GM23338 (cell line): ENCODE data around the gene ISG20. TPM values are rescaled to one million over a fixed set of nuclear protein-coding genes. Genes with fewer than 3 reads are reported as not detected.
"Not testable (repeated sequence)": the region's sequence is repeated elsewhere in the genome, so short reads cannot be mapped to it uniquely, and the experiment has no call there.

Experiments
- ATAC-seq: fragments of 200-7000 bp; cut with Tn5 transposase; 3 replicates; pipeline ENCODE4 v1.9.1; 2020
- DNase-seq: peaks from one replicate; pipeline ENCODE4 v3.0.0-alpha.2; 2015; ENCODE audit warnings: low spot score
- H2AFZ ChIP-seq: fragments of 200-600 bp; sonication (generic); 2 replicates; pipeline ENCODE4 v1.8.0; 2016; ENCODE audit warnings: antibody characterized with exemption, mild to moderate bottlenecking, moderate library complexity
- H3F3A ChIP-seq: fragments of 200-600 bp; sonication (generic); replicated peaks from 2 replicates; pipeline ENCODE4 v1.8.0; 2017; ENCODE audit warnings: antibody characterized with exemption, mixed run types, low read depth
- H3K27ac ChIP-seq: fragments of 200-600 bp; sonication (generic); 2 replicates; pipeline ENCODE4 v1.6.1; 2016; ENCODE audit warnings: low read depth
- H3K27me3 ChIP-seq: fragments of 200-600 bp; sonication (generic); 2 replicates; pipeline ENCODE4 v1.8.0; 2016; ENCODE audit warnings: mild to moderate bottlenecking, mixed run types, moderate library complexity; ENCODE audit not compliant: insufficient read depth
- H3K36me3 ChIP-seq: fragments of 200-600 bp; sonication (generic); 2 replicates; pipeline ENCODE4 v1.8.0; 2016; ENCODE audit warnings: mild to moderate bottlenecking; ENCODE audit not compliant: insufficient read depth
- H3K4me1 ChIP-seq: fragments of 200-600 bp; sonication (generic); 2 replicates; pipeline ENCODE4 v1.8.0; 2016; ENCODE audit warnings: mild to moderate bottlenecking, moderate library complexity; ENCODE audit not compliant: insufficient read depth
- H3K4me2 ChIP-seq: fragments of 200-600 bp; sonication (generic); 2 replicates; pipeline ENCODE4 v1.7.1; 2017; ENCODE audit warnings: mixed run types
- H3K4me3 ChIP-seq: fragments of 200-600 bp; sonication (generic); 2 replicates; pipeline ENCODE4 v1.6.1; 2016; ENCODE audit warnings: mixed run types
- H3K79me2 ChIP-seq: fragments of 200-600 bp; sonication (generic); replicated peaks from 2 replicates; pipeline ENCODE4 v1.8.0; 2017; ENCODE audit warnings: mild to moderate bottlenecking; ENCODE audit not compliant: insufficient read depth
- H3K9me2 ChIP-seq: fragments of 200-600 bp; sonication (generic); 2 replicates; pipeline ENCODE4 v1.8.0; 2017; ENCODE audit not compliant: insufficient read depth
- H4K20me1 ChIP-seq: fragments of 200-600 bp; sonication (generic); replicated peaks from 2 replicates; pipeline ENCODE4 v1.8.0; 2017; ENCODE audit warnings: mild to moderate bottlenecking; ENCODE audit not compliant: insufficient read depth
- H3K27ac Mint-ChIP-seq: 2 replicates; pipeline ENCODE4 v1.8.0; 2020; ENCODE audit warnings: inconsistent platforms, mild to moderate bottlenecking, moderate library complexity, mixed read lengths
- H3K27me3 Mint-ChIP-seq: 3 replicates; pipeline ENCODE4 v1.8.0; 2022; ENCODE audit warnings: low read depth, mild to moderate bottlenecking, moderate library complexity, mixed read lengths, inconsistent platforms; ENCODE audit not compliant: insufficient read depth, poor library complexity
- H3K36me3 Mint-ChIP-seq: 3 replicates; pipeline ENCODE4 v1.8.0; 2021; ENCODE audit warnings: low read depth, mild to moderate bottlenecking, inconsistent platforms, moderate library complexity, mixed read lengths
- H3K4me1 Mint-ChIP-seq: 3 replicates; pipeline ENCODE4 v1.8.0; 2020; ENCODE audit warnings: mild to moderate bottlenecking, inconsistent platforms, mixed read lengths
- H3K4me3 Mint-ChIP-seq: 3 replicates; pipeline ENCODE4 v1.8.0; 2021; ENCODE audit warnings: moderate library complexity, mild to moderate bottlenecking, inconsistent platforms, mixed read lengths
- H3K9me3 Mint-ChIP-seq: 3 replicates; pipeline ENCODE4 v1.8.0; 2020; ENCODE audit warnings: moderate library complexity, mild to moderate bottlenecking, inconsistent platforms, mixed read lengths
- CREB1 ChIP-seq: fragments of 250-450 bp; sonication (Bioruptor Pico); IDR thresholded peaks from 2 replicates; pipeline ENCODE4 v1.5.0; 2020; ENCODE audit warnings: low read depth, mild to moderate bottlenecking, moderate library complexity
- CTCF ChIP-seq, 2 experiments: fragments of 200-600 bp in 1 of 2; sonication (generic) in 1 of 2; conservative IDR thresholded peaks; 2 replicates each; pipeline versions ENCODE4 v1.5.1 to v1.6.1; 2016 to 2017; ENCODE audit warnings: antibody characterized with exemption in 2 of 2, low read depth in 2 of 2, mild to moderate bottlenecking in 2 of 2, moderate library complexity in 1 of 2
- ETS1 ChIP-seq: IDR thresholded peaks from 2 replicates; pipeline ENCODE4 v1.6.1; 2016; ENCODE audit warnings: antibody characterized with exemption
- NANOG ChIP-seq: IDR thresholded peaks from 2 replicates; pipeline ENCODE4 v1.6.1; 2016; ENCODE audit warnings: antibody characterized with exemption, borderline replicate concordance
- POLR2AphosphoS5 ChIP-seq: IDR thresholded peaks from 2 replicates; pipeline ENCODE4 v1.6.1; 2016; ENCODE audit warnings: antibody characterized with exemption, low read depth
- STAT1 ChIP-seq: IDR thresholded peaks from one replicate; pipeline ENCODE4 v1.6.1; 2016; ENCODE audit warnings: antibody characterized with exemption; ENCODE audit not compliant: unreplicated experiment
- ZNF462 ChIP-seq: fragments of 250-450 bp; sonication (Bioruptor Pico); IDR thresholded peaks from 2 replicates; pipeline ENCODE4 v1.5.0; 2020; ENCODE audit warnings: mild to moderate bottlenecking, moderate library complexity
- polyA plus RNA-seq: library from polyadenylated mRNA; unstranded; fragments of >200 nt; fragmentation: Nextera tagmentation; extraction: Ambion mirVana; gene quantifications from 2 replicates; pipeline ENCODE4 v1.2.1, GENCODE V29; 2016
- total RNA-seq: library from RNA; depleted of rRNA; stranded (reverse); fragments of >200 nt; shearing (Covaris generic); gene quantifications from 2 replicates; pipeline ENCODE4 v1.2.3, GENCODE V29; 2014

The ISG20 gene
- total and polyA plus RNA-seq, 2 experiments from 2014 or later: 3.2 to 3.7 TPM

GRCh38 chr15:88631464-88632028 is 7.3 kb upstream of the ISG20 start (continued):
- TF ChIP-seq ZNF462 (CRISPR knock-in tag) (no peak), STAT1 (no peak), POLR2AphosphoS5 (no peak), CREB1 (CRISPR knock-in tag) (no peak), ETS1 (no peak), CTCF (conservative IDR thresholded peaks at IDR 0.05; ENCODE audit: low read depth in 2 of 2) (no peak), NANOG (no peak)

GRCh38 chr15:88632797-88633196 is 6.0 kb upstream of the ISG20 start:
- H3K4me1 ChIP-seq: peaks cover 24% of the 10 kb centered on the region
- Mint-ChIP-seq H3K4me1 (peaks cover 35% of the 10 kb centered on the region), H3K36me3 (peaks cover 71% of the 10 kb centered on the region), H3K27me3 (peaks cover 15% of the 10 kb centered on the region)
- H3K4me3 Mint-ChIP-seq, H3K4me2 ChIP-seq, H3K27ac Mint-ChIP-seq, H3K27me3 ChIP-seq, ATAC-seq, H3K9me2 ChIP-seq, H2AFZ ChIP-seq, H3K9me3 Mint-ChIP-seq, H3K4me3 ChIP-seq, DNase-seq, H3K27ac ChIP-seq: not testable (repeated sequence)
- H3F3A ChIP-seq: peaks cover 51% of the 10 kb centered on the region
- H3K79me2 ChIP-seq: peaks cover 21% of the 10 kb centered on the region
- H4K20me1 ChIP-seq: peaks cover 54% of the 10 kb centered on the region
- peaks cover 33% of the 10 kb centered on the region for H3K36me3 ChIP-seq
